Left forelimb (tissue), 1 donor: ENCODE data around the gene HIPK3.

ENCODE experiments used
- DNase-seq: peaks from one replicate; pipeline ENCODE4 v3.0.0-alpha.2; 2018; ENCODE audit warnings: low spot score

Gene HIPK3

GRCh38 chr11:33394431-33395109, 137.4 kb downstream of the HIPK3 start:
- no peak for DNase-seq

DNA sequence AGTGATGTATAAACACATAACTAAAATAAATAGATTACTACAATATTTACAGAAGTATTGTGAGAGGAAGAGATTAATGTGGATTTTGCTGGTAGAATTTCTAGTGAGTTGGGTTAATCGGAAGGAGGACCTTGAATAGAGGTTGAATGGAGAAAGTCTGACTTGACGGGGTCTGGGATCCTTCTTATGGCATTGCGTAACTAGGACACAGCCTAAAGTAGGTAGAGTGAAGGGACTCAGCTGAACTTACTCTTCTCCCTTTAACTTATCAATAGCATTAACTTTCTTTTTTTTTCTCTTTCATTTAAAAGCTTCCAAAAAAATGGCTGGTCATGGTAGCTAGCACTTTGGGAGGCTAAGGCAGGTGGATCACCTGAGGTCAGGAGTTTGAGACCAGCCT, 139.2 kb downstream of the HIPK3 start:
- no peak for DNase-seq

- no peak for DNase-seq
Measured at GRCh38 chr11:33399421-33399820, 142.2 kb downstream of the HIPK3 start.

DNA sequence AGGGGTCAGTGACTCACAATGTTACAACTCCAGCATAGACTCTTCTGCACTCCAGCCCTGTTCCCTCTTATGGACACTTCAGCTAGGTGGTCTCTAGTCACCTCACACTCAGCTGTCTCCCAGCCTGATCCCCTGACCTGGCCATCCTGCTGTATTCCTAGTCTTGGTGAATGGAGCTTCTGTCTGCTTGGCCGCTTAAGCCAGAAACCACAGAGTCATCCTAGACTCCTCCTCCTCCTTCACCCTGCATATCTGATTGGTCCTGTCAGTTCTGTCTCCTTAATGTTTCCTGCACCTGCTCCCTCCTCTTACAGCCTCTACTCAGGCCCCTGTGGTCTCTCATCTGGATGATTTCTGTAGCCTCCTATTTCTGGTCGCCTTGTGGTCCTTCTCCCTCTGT, 144.9 kb downstream of the HIPK3 start:
- DNase-seq, result no peak

- no peak for DNase-seq
Measured at GRCh38 chr11:33403344-33403743, 146.2 kb downstream of the HIPK3 start.

DNA sequence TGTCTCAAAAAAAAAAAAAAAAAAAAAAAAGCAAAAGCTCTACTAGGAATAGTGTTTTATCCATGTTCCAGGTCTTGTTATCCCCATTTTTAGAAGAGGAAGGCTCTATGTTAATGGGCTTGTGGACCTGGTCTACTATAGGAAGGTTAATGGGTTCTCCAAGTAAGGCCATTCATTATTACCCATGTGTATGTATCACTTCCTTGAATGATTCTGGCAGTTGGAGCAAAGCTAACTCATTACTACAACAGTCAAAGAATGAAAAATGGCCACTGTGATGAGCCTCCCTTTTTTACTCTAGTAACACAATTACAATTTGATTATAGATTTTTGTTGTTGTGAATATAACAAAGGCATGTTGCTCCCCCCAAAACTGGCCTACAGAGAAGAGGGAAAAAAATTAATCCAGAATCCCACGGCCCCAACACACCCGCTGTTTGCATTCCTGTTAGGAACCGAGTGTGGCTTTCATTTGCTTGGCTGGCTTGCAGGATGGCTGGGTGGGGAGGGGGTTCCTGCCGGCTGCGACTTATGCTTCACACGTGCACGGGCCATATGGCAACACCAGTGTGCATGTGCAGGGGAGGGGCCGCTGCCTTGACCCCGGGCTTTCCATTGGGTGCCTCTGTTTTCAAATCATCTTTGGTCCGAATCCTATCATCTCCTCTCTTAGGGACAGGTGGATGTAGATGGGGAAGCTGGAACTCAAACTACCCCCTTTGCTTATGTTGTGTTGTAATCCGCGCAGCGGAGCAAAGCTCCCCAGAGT, 148.8 kb downstream of the HIPK3 start:
- no peak for DNase-seq
